D721Med (cell line): ENCODE results near the gene TASL.

Experiments used
- DNase-seq: peaks from one replicate; pipeline ENCODE4 v3.0.0; 2011; ENCODE audit warnings: low spot score; ENCODE audit not compliant: insufficient read length
- FAIRE-seq: peaks from 2 replicates; lab custom pipeline; 2011; peaks lifted over from hg19 to GRCh38; lab: Jason Lieb, UNC
- CTCF ChIP-seq: IDR thresholded peaks from 2 replicates; pipeline ENCODE4 v1.5.1; 2012; ENCODE audit warnings: mild to moderate bottlenecking, control low read depth; ENCODE audit not compliant: insufficient read depth; ENCODE audit errors: missing control alignments

Gene TASL

GRCh38 chrX:30538271-30538670 is 39.3 kb downstream of the TASL start:
- DNase-seq (no peak), FAIRE-seq (no peak)
- TF ChIP-seq CTCF = no peak

- no peak for TF ChIP-seq CTCF
- FAIRE-seq = no peak
- DNase-seq = no peak
These were observed 43.7 kb downstream of the TASL start for GRCh38 chrX:30533835-30534234.

GRCh38 chrX:30533266-30533665 is 44.3 kb downstream of the TASL start:
- no peak for TF ChIP-seq CTCF
- FAIRE-seq (no peak), DNase-seq (no peak)

GRCh38 chrX:30530606-30531005 is 47.0 kb downstream of the TASL start:
- DNase-seq (no peak), FAIRE-seq (no peak)
- TF ChIP-seq CTCF = no peak

- DNase-seq (no peak), FAIRE-seq (no peak)
- TF ChIP-seq CTCF = no peak
These were observed 51.8 kb downstream of the TASL start for GRCh38 chrX:30525732-30526131.

- FAIRE-seq (no peak), DNase-seq (no peak)
- no peak for TF ChIP-seq CTCF
These were observed 56.0 kb downstream of the TASL start for GRCh38 chrX:30521440-30522182.

- DNase-seq (no peak), FAIRE-seq (no peak)
- TF ChIP-seq CTCF = peak; percentile 18
These were observed 64.3 kb downstream of the TASL start for GRCh38 chrX:30513284-30513683.
